GM12873 (cell line): Measurements from ENCODE around the gene ARID3A.

Source experiments
- CTCF ChIP-seq: IDR thresholded peaks from 2 replicates; pipeline ENCODE4 v1.5.1; 2012; ENCODE audit warnings: low read depth, mild to moderate bottlenecking, moderate library complexity, low read length, control low read depth; ENCODE audit not compliant: insufficient read depth; ENCODE audit errors: missing control alignments

The ARID3A gene

GRCh38 chr19:1003283-1003682, 77.4 kb downstream of the ARID3A start:
- no peak for TF ChIP-seq CTCF

GRCh38 chr19:1004204-1004802, 78.5 kb downstream of the ARID3A start:
- no peak for TF ChIP-seq CTCF

- TF ChIP-seq CTCF = no peak
Observed at GRCh38 chr19:1004803-1005664, 79.2 kb downstream of the ARID3A start.

GRCh38 chr19:1006711-1007398, 81.0 kb downstream of the ARID3A start:
- TF ChIP-seq CTCF = no peak

GRCh38 chr19:1007399-1008251, 81.8 kb downstream of the ARID3A start:
- TF ChIP-seq CTCF = no peak

GRCh38 chr19:1008268-1009040, 82.6 kb downstream of the ARID3A start:
- no peak for TF ChIP-seq CTCF
